NCI-H82 (cell line): Measurements from ENCODE around the gene GIGYF2.

Experiments used
- DNase-seq: peaks from one replicate; lab custom pipeline; 2025; lab: John Stamatoyannopoulos, UW

Gene GIGYF2

DNA sequence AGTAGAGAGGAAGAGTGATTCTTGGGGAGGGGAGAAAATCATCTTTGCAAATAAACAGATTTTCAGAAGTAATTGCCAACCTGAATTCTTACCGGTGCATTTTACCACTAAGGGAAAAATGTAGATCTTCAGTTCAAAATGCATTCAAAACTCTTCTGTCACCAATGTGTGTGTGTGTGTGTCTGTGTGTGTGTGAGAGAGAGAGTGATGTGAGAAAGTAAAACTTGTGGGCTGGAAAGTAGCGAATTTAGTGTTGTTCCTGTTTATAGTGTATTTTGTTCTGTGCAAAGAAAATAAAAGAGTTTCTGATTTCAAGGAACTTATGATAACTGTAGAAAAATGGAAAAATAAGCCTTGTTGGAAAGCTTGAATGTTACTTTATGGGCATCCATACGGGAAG lies 52.2 kb downstream of the GIGYF2 start:
- no peak for DNase-seq

DNA sequence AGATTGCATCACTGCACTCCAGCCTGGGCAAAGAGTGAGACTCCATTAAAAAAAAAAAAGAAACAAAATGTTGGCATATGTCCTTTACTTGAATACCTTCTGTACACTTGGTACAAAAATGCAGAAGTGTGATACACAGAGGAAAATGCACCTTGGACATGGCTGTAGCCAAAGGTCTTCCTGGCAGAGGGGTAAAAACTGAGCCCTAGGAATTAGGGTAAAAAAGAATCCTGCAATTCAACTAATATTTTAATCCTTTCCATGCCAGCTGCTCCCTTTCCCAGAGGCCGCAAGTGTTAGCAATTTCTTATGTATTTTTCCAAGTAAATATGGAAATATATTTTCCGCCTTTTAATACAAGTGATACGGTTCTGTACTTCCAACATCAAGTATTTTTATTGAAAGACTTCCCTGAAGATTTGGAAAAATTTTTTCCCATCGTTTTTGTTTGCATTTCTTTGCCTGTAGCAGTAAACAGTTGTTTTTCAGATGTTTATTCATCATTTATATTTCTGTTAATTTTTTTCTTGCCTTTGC lies 53.1 kb downstream of the GIGYF2 start:
- DNase-seq = no peak

DNA sequence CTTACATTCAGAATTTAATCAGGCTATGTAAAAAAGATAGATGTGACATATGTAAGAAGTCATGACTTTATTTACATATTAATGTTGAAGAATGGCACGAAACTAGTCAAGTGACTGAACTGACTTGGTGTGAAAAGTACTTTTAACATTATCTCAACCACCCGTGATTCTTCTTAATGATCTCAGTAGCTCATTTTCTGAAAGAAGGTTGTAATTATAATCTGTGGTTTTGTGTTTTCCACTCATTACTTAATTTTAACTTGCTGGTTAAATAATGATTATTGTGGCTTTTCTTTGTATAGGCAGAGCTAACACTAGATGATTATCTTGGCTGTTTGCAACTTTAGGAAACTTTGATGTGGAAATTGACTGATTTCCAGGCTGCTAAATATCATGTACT lies 60.8 kb downstream of the GIGYF2 start:
- DNase-seq = no peak

DNA sequence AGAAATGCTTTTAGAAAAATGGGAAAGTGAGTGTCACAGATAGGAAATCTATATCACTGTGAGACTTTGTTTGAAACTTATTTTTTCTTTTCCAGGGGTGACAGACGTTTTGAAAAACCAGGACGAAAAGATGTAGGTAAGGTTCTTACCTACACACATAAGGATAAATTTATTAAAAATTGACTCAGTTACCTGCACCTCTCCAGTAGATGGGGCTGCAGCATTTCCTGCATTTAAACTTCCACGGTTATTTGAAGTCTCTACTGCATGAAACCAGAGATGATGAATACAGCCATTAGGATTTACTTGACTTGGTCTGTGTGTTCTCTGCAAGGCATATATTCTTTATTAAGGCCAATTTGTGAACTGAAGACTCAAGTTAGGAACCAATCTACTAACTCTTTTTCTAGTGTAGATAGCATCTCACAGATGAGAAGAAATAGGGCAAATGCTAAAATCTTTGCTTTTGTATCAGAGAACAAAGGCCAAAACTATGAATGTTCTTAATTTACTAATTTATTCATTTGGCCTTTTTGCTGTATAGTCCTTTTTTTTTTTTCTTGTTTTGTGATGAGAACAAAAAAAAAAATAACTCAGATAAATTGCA lies 64.3 kb downstream of the GIGYF2 start:
- DNase-seq = peak; percentile 48

DNA sequence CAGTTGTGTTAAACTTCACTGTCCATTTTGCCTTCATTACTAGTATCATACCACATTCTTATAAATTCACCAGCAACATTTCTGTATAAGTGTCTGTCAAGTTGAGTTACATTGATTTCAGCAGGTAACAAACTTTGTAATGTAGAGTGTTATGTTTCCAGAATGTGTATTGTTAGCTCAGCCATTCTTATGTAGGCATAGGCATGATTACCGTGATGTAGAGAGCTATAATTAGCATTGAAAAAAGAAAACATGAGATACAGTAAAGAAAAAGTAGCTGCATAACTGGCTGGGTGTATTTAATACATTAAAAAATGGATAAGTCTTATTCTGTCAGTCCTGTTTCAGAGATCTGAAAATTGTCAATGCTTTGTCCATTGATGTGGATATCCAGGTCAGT lies 70.7 kb downstream of the GIGYF2 start:
- DNase-seq = no peak

DNA sequence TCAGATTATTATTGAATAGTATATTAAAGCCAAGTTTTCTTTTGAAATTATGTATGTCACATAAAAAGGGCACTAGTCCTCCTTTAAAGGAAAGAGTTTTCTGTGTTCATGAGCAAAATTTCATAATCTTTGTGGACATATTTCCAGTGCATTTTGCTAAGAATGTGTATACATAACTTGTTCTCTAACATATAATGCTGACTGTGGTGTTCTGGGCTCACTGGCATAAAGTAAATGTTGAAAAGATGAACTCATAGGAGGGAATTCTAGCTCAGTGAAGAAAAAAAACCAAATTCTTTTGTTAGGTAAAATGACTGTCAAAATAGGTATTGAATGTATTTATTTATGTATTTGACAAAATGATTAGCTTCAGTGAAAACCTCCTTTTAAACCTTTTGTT lies 73.1 kb downstream of the GIGYF2 start:
- DNase-seq = no peak

DNA sequence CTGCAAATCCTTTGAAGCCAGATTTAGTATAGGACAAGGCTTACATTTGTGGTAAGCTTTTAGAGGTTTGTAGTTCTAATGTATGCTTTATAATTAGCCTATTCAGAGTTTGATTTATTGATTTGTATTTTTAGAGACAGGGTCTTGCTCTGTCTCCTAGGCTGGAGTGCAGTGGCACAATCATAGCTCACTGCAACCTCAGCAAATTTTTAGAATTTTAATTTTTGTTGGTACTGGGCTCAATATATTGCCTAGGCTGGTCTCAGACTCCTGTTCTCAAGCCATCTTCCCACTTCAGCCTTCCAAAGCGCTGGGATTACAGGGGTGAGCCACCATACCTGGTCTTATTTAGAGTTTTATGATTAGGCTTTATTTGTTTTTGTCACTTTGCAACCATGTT lies 74.7 kb downstream of the GIGYF2 start:
- no peak for DNase-seq

DNA sequence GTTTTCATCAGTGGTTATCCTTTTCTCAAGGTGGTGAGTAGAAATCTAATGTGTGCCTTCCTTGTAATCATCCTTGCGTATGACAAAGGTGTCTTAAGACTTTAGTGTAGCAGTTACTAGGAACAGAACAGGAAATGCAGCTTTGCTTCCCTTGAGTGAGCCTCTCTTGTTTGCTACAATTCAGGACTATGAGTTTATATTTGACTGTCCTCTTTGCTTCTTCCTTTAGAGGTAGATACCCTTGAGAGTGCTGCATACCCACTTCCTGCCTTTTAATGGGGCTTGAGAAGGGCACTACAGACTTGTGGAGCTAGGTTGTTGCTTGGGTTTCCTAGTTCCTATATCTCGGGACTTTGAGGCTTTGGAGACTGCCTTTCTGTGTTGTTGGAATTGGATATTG lies 75.4 kb downstream of the GIGYF2 start:
- DNase-seq = no peak

DNA sequence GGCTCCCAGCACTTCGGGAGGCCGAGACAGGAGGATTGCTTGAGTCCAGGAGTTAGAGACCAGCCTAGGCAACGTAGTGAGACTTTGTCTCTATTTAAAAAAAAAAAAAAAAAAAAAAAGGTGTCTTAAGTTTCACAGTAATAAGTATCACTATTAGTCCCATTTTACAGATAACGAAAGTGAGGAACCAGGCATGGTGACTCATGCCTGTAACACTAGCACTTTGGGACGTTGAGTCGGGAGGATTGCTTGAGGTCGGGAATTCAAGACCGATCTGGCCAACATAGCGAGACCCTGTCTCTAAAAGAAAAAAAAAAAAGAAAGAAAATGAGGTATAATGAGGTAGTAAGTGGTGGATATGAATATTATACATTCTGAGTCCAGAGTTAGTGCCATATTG lies 76.7 kb downstream of the GIGYF2 start:
- no peak for DNase-seq

DNA sequence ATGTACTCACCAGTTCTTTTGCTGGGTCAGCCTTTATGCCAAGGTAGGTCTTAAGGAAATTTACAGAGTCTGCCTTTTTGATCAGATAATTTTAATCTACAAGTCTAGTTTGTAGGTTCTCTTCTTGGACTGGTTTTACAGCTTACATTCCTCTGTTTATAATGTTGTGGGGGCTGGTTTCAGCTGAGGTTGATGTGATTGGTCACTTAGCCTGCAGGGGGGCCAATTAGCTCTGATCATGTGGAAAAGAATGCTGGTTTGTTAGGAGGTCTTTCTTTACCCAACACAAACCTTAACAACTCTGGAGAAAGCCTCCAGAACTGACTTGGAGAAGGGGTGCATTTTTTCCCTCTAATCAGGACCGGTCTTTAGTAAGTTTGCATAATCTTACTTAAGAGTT lies 79.3 kb downstream of the GIGYF2 start, which contains the start of gene KCNJ13:
KCNJ13 (minus strand) TSS at position 131 of the 400 bp plus-strand sequence. CDS start 5,203 bp downstream, outside the sequence.
- DNase-seq = no peak

DNA sequence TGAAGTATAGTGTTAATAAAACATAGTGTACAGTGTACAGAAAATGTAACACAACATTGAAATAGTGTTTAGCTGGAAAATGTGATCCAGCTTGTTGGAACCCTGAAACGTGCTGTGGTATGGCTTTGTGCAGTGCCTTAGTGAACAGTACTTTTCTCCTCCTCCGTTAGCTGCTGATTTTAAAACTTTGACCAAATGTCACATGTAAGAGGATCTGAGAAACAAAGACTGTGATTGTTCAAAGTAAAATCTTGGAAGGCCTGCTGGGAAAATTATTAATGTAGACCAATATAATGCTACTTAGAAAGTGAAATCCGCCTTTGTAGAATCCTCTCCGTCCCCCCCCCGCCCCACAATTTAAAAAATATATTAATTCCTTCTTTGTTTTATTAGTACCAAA lies 80.1 kb downstream of the GIGYF2 start:
- no peak for DNase-seq

DNA sequence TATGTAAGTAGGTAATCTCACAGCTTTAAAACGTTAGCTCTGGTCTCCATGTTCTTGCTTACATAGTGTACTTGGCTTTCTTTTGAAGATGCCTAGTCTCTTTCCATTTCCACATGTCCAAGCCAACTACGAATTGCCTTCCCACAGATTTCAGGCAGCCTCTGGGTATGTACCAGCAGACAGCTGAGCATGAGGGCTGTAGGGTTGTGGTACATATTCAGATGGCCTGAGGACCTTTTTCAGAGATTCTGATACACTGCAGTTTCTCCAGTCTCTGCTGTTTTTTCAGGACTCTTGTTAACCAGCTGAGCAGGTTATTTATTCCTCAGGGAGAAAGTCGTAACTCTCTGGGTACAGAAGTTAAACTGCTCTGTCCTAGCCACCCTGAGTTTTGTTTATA lies 82.3 kb downstream of the GIGYF2 start:
- DNase-seq = no peak

DNA sequence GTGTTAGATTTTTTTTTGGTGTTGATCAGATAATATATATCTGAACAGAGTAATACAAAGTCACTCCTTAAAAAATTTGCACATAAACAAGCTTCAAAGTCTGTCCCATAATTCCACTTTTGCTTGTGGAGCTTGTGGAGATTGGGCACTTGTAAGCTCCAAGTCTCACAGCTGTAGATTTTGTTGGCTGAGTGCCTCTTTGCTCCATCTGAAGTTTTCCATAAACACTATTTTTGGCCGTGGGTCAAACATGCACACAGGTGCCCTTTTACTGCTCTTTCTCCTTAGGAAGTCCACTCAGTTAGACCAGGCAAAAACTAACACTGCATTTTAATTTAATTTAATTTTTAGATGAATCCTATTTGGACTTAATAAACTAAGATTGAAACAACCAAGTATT lies 82.8 kb downstream of the GIGYF2 start:
- no peak for DNase-seq

DNA sequence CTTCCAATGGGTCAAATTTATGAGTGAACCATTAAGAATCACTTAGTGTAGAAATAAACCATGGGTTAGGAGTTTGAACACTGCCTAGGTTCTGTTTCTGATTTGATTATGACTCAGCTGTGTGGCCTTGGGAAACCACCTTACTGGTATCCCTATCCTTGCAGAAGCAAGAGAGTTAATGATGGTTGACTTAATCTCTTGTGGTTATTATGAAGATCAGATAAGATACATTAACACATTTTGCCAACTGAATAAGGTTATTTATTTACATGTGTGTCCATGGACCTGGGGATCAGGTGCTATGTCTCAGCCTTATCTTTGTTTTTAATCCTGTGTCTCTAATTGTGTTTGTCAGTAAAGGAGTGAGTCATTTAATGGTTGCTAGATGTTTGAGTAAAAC lies 84.6 kb downstream of the GIGYF2 start:
- DNase-seq = no peak

DNA sequence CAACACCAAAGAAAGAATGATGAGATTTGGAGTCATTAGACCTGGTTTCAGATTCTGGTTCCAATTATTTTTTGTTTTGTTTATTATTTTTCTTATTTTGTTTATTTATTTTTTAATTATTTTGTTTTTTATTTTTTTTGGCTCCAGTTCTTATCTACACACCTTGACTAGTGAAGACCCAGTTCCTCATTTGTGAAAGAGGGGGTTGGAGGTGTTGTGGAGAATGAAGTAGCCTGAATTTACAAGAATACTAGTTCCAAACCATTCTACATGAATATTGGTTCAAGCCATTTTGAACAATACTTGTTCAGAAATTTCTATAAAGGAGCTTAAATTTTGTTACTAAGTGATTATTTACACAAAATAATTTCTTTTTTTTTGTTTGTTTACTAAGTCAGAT lies 86.1 kb downstream of the GIGYF2 start:
- no peak for DNase-seq

DNA sequence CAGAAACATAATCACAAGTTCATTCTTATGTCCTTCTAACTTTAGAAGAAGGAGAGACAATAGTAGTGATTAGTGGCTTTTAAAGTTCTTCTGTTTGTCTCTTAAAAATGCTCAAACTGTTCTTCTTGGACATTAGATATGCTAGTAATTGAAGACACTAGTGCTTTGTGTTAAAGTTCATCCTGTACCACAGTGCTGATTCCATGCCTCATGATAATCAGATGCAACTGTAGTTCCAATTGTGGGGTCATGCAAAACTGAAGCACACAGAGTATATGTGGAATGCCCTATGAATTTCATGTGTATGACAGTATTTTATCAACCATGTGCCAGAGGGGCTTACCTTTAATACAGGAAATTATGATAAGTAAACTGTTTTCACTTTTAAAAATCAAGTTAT lies 90.7 kb downstream of the GIGYF2 start:
- no peak for DNase-seq

DNA sequence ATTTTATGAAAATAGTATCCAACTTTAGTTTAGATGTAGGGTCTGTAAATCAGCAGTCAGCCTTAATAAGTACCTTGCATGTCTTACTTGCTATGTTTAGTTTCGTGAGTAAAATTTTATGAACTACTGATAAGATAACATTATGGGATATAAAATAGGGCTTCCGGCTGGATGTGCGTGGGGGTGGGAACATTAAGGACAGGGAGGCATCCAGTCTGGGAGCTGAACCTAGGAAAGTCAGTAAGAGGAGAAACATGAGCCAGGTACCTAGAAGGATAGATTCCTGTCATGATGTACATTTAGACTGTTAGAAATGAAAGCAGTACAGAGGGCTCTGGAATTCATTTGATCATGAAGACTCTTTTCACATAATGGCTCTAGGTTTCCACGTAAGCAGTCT lies 92.0 kb downstream of the GIGYF2 start:
- no peak for DNase-seq

DNA sequence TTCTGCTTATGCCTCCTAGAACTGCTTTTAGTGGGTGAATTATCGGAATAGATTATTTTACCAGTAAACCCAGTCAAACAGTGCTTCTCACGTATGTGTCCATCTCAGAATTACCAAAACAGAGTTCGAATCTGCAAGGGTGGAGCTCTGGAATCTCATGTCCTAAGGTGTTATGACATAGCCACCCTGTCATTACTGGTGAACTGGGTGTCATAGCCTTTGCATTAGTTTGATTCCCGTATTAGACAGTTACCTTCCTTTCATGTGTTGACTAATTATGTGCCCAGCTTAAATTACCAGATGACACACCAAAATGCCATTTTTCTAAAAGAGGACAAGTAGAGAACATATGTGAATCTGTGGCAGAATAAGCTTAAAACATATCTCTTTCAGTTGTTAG lies 94.4 kb downstream of the GIGYF2 start:
- DNase-seq = no peak

DNA sequence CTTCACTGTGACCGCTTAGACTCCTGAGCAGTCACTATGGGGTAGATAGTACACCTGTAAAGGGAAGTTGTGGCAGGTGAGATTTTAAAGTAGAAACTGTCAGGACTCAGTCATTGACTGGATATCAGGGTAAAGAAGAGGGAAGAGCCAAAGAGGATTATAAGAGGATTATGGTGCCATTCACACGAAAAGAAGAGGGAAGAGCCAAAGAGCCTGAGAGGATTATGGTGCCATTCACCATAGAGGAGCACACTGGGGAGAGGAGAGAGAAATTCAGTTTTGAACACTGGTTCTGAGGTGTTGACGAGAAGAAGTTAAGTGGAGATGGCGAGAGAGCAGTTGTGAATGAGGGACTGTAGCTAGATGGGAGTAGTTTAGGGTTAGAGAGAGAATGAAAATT lies 96.1 kb downstream of the GIGYF2 start:
- peak; percentile 91 for DNase-seq

DNA sequence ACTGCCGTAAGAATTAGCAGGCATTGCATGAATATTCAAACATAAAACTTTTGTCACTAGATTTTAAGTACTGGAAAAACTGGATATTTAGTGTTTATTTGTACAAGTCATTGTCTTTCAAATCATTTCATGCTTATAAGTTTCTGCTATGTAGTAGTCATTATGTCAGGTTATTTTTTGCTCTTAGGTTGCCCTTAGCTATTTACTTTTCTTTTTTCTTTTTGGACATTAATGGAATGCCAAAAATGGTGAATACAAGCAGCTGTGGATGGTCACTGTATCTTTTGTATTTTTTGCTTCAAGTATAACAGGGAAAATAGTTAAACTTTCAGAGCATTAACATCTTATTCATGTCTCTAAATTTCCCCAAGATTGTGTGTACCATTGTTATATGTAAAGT lies 97.8 kb downstream of the GIGYF2 start:
- no peak for DNase-seq

DNA sequence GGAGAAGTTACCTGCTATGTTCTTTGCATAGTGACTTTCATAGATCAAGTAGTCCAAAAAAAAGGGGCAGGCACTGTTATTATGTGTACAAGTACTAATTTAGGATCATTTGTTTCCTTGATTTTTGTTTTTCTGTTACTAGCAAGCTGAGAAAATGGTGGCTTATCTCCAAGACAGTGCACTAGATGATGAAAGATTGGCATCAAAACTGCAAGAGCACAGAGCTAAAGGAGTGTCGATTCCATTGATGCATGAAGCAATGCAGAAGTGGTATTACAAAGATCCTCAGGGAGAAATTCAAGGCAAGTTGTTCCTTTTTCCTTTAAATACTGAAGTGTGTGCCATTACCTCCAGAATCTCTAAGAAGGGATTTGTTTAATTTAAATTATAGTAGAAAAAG lies 98.8 kb downstream of the GIGYF2 start:
- DNase-seq = no peak

DNA sequence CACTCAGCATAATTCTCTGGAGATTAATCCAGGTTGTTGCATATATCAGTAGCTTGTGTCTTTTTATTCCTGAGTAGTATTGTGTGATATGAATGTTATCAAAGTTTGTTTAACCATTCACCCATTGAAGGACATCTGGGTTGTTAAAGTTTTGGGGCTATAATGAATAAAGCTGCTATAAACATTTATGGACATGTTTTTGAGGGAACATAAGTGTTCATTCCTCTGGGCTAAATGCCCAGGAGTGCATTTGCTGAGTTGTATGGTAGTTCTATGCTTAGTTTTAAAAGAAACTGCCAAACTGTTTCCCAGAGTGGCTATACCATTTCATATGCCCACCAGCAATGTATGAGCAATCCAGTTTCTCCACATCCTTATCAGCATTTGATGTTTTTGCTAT lies 101.1 kb downstream of the GIGYF2 start:
- DNase-seq = no peak

DNA sequence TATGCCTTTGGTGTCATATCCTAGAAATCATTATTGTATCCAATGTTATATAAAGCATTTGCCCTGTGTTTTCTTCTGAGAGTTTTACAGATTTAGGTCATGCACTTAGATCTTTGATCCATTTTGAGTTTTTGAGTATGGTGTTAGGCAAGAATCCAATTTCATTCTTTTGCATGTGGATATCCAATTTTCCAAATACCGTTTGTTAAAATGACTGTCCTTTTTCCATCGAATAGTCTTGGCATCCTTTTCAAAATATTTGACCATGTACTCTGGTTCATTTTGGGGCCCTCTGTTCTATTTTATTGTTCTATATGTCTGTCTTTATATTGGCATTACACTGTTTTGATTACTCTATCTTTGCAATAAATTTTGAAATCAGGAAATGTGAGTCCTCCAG lies 103.0 kb downstream of the GIGYF2 start:
- DNase-seq = no peak

DNA sequence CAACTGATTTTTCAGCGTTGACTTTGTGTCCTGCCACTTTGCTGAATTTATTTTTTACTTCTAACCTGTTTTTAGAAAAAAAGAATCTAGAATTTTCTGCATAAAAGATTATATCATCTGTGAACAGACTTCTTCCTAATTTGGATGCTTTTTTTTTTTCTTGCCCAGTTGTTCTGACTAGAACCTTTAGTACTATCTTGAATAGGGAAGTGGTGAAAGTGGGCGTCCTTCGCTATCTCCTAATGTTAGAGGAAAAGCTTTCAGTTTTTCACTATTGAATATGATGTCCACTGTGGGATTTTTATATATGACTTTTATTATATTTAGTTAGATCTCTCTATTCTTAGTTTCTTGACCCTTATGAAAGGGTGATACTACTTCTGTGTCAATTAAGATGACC lies 105.0 kb downstream of the GIGYF2 start:
- no peak for DNase-seq
